Smooth muscle cell (in vitro differentiated cells): Measurements from ENCODE around the gene UBE2D1. TPM values are rescaled to one million over a fixed set of nuclear protein-coding genes. Genes with fewer than 3 reads are reported as not detected.

Experiments used
- DNase-seq: peaks from one replicate; lab custom pipeline; 2025; ENCODE audit not compliant: unreplicated experiment; lab: John Stamatoyannopoulos, UW
- H2AFZ ChIP-seq: fragments of 200-600 bp; sonication (generic); 2 replicates; pipeline ENCODE4 v1.6.0; 2016; ENCODE audit warnings: antibody characterized with exemption, low read depth, mild to moderate bottlenecking
- H3F3A ChIP-seq: fragments of 200-600 bp; sonication (generic); 2 replicates; pipeline ENCODE4 v1.6.0; 2017; ENCODE audit warnings: antibody characterized with exemption, low read depth
- H3K27ac ChIP-seq: fragments of 200-600 bp; sonication (generic); 2 replicates; pipeline ENCODE4 v1.5.1; 2016; ENCODE audit warnings: low read depth, mild to moderate bottlenecking
- H3K27me3 ChIP-seq: fragments of 200-600 bp; sonication (generic); 2 replicates; pipeline ENCODE4 v1.6.1; 2016; ENCODE audit warnings: low read depth, mild to moderate bottlenecking
- H3K36me3 ChIP-seq: fragments of 200-600 bp; sonication (generic); 2 replicates; pipeline ENCODE4 v1.5.1; 2016; ENCODE audit warnings: low read depth
- H3K4me1 ChIP-seq: fragments of 200-600 bp; sonication (generic); 2 replicates; pipeline ENCODE4 v1.5.1; 2016; ENCODE audit warnings: low read depth
- H3K4me2 ChIP-seq: fragments of 200-600 bp; sonication (generic); 2 replicates; pipeline ENCODE4 v1.6.0; 2016; ENCODE audit warnings: mild to moderate bottlenecking
- H3K4me3 ChIP-seq: fragments of 200-600 bp; sonication (generic); 2 replicates; pipeline ENCODE4 v1.5.1; 2016; ENCODE audit warnings: mild to moderate bottlenecking
- H3K79me2 ChIP-seq: fragments of 200-600 bp; sonication (generic); 2 replicates; pipeline ENCODE4 v1.6.0; 2016; ENCODE audit warnings: low read depth, mild to moderate bottlenecking
- H3K9ac ChIP-seq: fragments of 200-600 bp; sonication (generic); 2 replicates; pipeline ENCODE4 v1.6.0; 2016; ENCODE audit warnings: low read depth
- H3K9me3 ChIP-seq: fragments of 200-600 bp; sonication (generic); replicated peaks from 2 replicates; pipeline ENCODE4 v1.5.1; 2016; ENCODE audit warnings: low read depth
- H4K20me1 ChIP-seq: fragments of 200-600 bp; sonication (generic); 2 replicates; pipeline ENCODE4 v1.6.0; 2016; ENCODE audit warnings: low read depth
- CTCF ChIP-seq: fragments of 200-600 bp; sonication (generic); IDR thresholded peaks from 2 replicates; pipeline ENCODE4 v1.5.1; 2017; ENCODE audit warnings: borderline replicate concordance, mild to moderate bottlenecking, antibody characterized with exemption; ENCODE audit not compliant: insufficient read depth, poor library complexity, severe bottlenecking
- WGBS: methylation state at CpG from one replicate; pipeline ENCODE4 v1.1.7; 2016; ENCODE audit warnings: low lambda C conversion rate; 5-methylcytosine and 5-hydroxymethylcytosine counted together
- polyA plus RNA-seq: library from polyadenylated mRNA; unstranded; fragments of >200 nt; fragmentation: Nextera tagmentation; extraction: Ambion mirVana; gene quantifications from 2 replicates; pipeline ENCODE4 v1.2.1, GENCODE V29; 2016
- total RNA-seq: library from RNA; depleted of rRNA; stranded (reverse); fragments of >200 nt; gene quantifications from 2 replicates; pipeline ENCODE4 v1.2.3, GENCODE V29; 2014

Gene UBE2D1
- total RNA-seq, result 24.5 and 31.3 TPM in 2 replicates
- polyA plus RNA-seq, result 19.0 and 19.2 TPM in 2 replicates

GRCh38 chr10:58334817-58335305, at the start of gene UBE2D1:
Gene UBE2D1, plus strand, starts transcription at chr10:58335006. Its CDS starts 196 bp downstream, at chr10:58335202.
- DNase-seq, result peak; percentile 28
- Histone ChIP-seq H3K4me2 (peak within 1 kb of the TSS; percentile 87), H2AFZ (peak within 1 kb of the TSS; percentile 46), H3K4me1 (peaks cover 8% of the 10 kb centered on the region), H3K9ac (peak within 1 kb of the TSS; percentile 83), H3K36me3 (no peaks in the 10 kb centered on the region), H3K27ac (peak within 1 kb of the TSS; percentile 50), H3K4me3 (peak within 1 kb of the TSS; percentile 96), H3K27me3 (no peaks in the 10 kb centered on the region), H3K9me3 (no peaks in the 10 kb centered on the region), H4K20me1 (peaks cover 43% of the 10 kb centered on the region), H3F3A (no peaks in the 10 kb centered on the region), H3K79me2 (peaks cover 45% of the 10 kb centered on the region)
- peak; percentile 13 for TF ChIP-seq CTCF
- under 1% methylated on average over 48 of the region's 49 CpGs for WGBS

GRCh38 chr10:58291538-58292174, 43.1 kb upstream of the UBE2D1 start:
- no peak overlapping the region for H2AFZ ChIP-seq
- H3K4me3 ChIP-seq, result no peak overlapping the region
- H3K79me2 ChIP-seq, result no peaks in the 10 kb centered on the region
- no peaks in the 10 kb centered on the region for H4K20me1 ChIP-seq
- whole genome bisulfite sequencing, result 94% methylated on average over 5 of the region's 5 CpGs
- H3K27ac ChIP-seq, result no peak overlapping the region
- no peaks in the 10 kb centered on the region for H3K27me3 ChIP-seq
- H3K9me3 ChIP-seq, result no peaks in the 10 kb centered on the region
- no peaks in the 10 kb centered on the region for H3K36me3 ChIP-seq
- H3K9ac ChIP-seq, result no peak overlapping the region
- peak; percentile 66 for TF ChIP-seq CTCF
- no peaks in the 10 kb centered on the region for H3K4me1 ChIP-seq
- no peak for DNase-seq
- no peak overlapping the region for H3K4me2 ChIP-seq
- H3F3A ChIP-seq, result no peaks in the 10 kb centered on the region

- H3K4me2 ChIP-seq, result no peak overlapping the region
- no peak for TF ChIP-seq CTCF
- no peak overlapping the region for H3K27ac ChIP-seq
- H3K27me3 ChIP-seq, result no peaks in the 10 kb centered on the region
- no peaks in the 10 kb centered on the region for H4K20me1 ChIP-seq
- DNase-seq, result no peak
- WGBS, result 89% methylated on average over 5 of the region's 5 CpGs
- no peak overlapping the region for H3K4me3 ChIP-seq
- H3K79me2 ChIP-seq, result no peaks in the 10 kb centered on the region
- H3K36me3 ChIP-seq, result no peaks in the 10 kb centered on the region
- H3K4me1 ChIP-seq, result no peaks in the 10 kb centered on the region
- no peak overlapping the region for H2AFZ ChIP-seq
- no peaks in the 10 kb centered on the region for H3F3A ChIP-seq
- no peaks in the 10 kb centered on the region for H3K9me3 ChIP-seq
- no peak overlapping the region for H3K9ac ChIP-seq
These were observed 40.8 kb upstream of the UBE2D1 start for GRCh38 chr10:58293989-58294388.

- Histone ChIP-seq H3K27me3 (peaks cover 10% of the 10 kb centered on the region), H3F3A (no peaks in the 10 kb centered on the region), H3K36me3 (no peaks in the 10 kb centered on the region), H3K9me3 (no peaks in the 10 kb centered on the region), H4K20me1 (no peaks in the 10 kb centered on the region), H3K9ac (no peak overlapping the region), H3K4me3 (no peak overlapping the region), H3K4me2 (no peak overlapping the region), H3K4me1 (no peaks in the 10 kb centered on the region), H3K27ac (no peak overlapping the region), H2AFZ (peak overlapping the region; percentile 35), H3K79me2 (no peaks in the 10 kb centered on the region)
- 6% methylated on average over 4 of the region's 4 CpGs for WGBS
- peak; percentile 77 for TF ChIP-seq CTCF
- DNase-seq, result no peak
These were observed 35.2 kb upstream of the UBE2D1 start for GRCh38 chr10:58299580-58299979.
